HCT116 (cell line): ENCODE results near the gene LIN28A. TPM values are rescaled to one million over a fixed set of nuclear protein-coding genes. Genes with fewer than 3 reads are reported as not detected.
A peak's percentile ranks its signal among the peaks of the same experiment; 100 is the strongest.

Experiments
- ATAC-seq: fragments of 200-7000 bp; cut with Tn5 transposase; 2 replicates; pipeline ENCODE4 v1.9.1; 2020; ENCODE audit warnings: mild to moderate bottlenecking, moderate library complexity
- BruUV-seq: library from RNA; stranded (reverse); fragments of 400-500 nt; replicated peaks from 2 replicates; lab custom pipeline; 2021; lab: Mats Ljungman, UMichigan
- CTCF ChIA-PET: fragments of 300-600 bp; sonication (Branson Sonifier 250); formaldehyde crosslinking; loops from one replicate; lab custom pipeline; 2021; ENCODE audit warnings: antibody characterized with exemption; lab: Charles Lee
- POLR2A ChIA-PET: fragments of 300-600, 350-600 bp; sonication (Branson Sonifier 250); formaldehyde crosslinking; loops from one replicate; lab custom pipeline; 2021; ENCODE audit warnings: antibody characterized with exemption; lab: Charles Lee
- RAD21 ChIA-PET, 2 experiments: fragments of 300-600 bp; sonication (Branson Sonifier 250); formaldehyde crosslinking; loops; one replicate each; lab custom pipeline; 2023; ENCODE audit warnings: low total read pairs in 2 of 2; ENCODE audit not compliant: uncharacterized antibody in 2 of 2, unreplicated experiment in 2 of 2, low non-redundant PET in 1 of 2; lab: Charles Lee
- DNase-seq: peaks from one replicate; pipeline ENCODE4 v3.0.0-alpha.2; 2010; ENCODE audit warnings: low read depth, low spot score
- H2AFZ ChIP-seq: fragments of 200-600 bp; shearing (Covaris generic), sonication (generic); 2 replicates; pipeline ENCODE4 v1.6.1; 2017; ENCODE audit warnings: low read depth, mixed run types, mixed read lengths, antibody characterized with exemption, low read length; ENCODE audit not compliant: poor library complexity, severe bottlenecking
- H3K27ac ChIP-seq: 2 replicates; pipeline ENCODE4 v1.5.1; 2012; ENCODE audit warnings: low read depth, low read length
- H3K27me3 ChIP-seq: fragments of 200-600 bp; sonication (generic); 2 replicates; pipeline ENCODE4 v1.6.1; 2016; ENCODE audit warnings: mixed run types, low read length, mixed read lengths; ENCODE audit not compliant: insufficient read depth
- H3K36me3 ChIP-seq, 2 experiments: fragments of 200-500 bp in 1 of 2; fragments of 200-600 bp in 1 of 2; sonication (Bioruptor generic) in 1 of 2; sonication (generic) in 1 of 2; 2 replicates each; pipeline versions ENCODE4 v1.5.1 to v1.6.1; 2014 to 2016; ENCODE audit warnings: low read length in 2 of 2, inconsistent platforms in 1 of 2, mixed read lengths in 1 of 2, mixed run types in 1 of 2; ENCODE audit not compliant: insufficient read depth in 2 of 2, control insufficient read depth in 1 of 2
- H3K4me1 ChIP-seq, 2 experiments: fragments of 200-600 bp in 1 of 2; sonication (generic) in 1 of 2; 2 replicates each; pipeline versions ENCODE4 v1.5.1 to v1.6.1; 2012 to 2017; ENCODE audit warnings: low read length in 2 of 2, inconsistent platforms in 1 of 2, mild to moderate bottlenecking in 1 of 2, mixed read lengths in 1 of 2, mixed run types in 1 of 2, moderate library complexity in 1 of 2; ENCODE audit not compliant: insufficient read depth in 2 of 2, control insufficient read depth in 1 of 2
- H3K4me2 ChIP-seq: fragments of 200-600 bp; sonication (generic); 2 replicates; pipeline ENCODE4 v1.6.1; 2017; ENCODE audit warnings: mixed run types, low read length, mixed read lengths
- H3K4me3 ChIP-seq, 2 experiments: fragments of 200-600 bp in 1 of 2; sonication (generic) in 1 of 2; replicated peaks in 1 of 2; 2 replicates each; pipeline ENCODE4 v1.5.1; 2011 to 2016; ENCODE audit warnings: low read length in 2 of 2, control low read depth in 1 of 2, low read depth in 1 of 2, mild to moderate bottlenecking in 1 of 2, mixed read lengths in 1 of 2, mixed run types in 1 of 2
- H3K79me2 ChIP-seq: fragments of 200-600 bp; sonication (generic); 2 replicates; pipeline ENCODE4 v1.6.1; 2017; ENCODE audit warnings: mild to moderate bottlenecking, mixed run types, low read length, moderate library complexity, mixed read lengths; ENCODE audit not compliant: insufficient read depth
- H3K9ac ChIP-seq: fragments of 200-600 bp; sonication (generic); 2 replicates; pipeline ENCODE4 v1.6.1; 2016; ENCODE audit warnings: low read length, mixed read lengths
- H3K9me2 ChIP-seq: fragments of 200-600 bp; sonication (generic), shearing (Covaris generic); 2 replicates; pipeline ENCODE4 v1.6.1; 2017; ENCODE audit warnings: mixed run types, mild to moderate bottlenecking, moderate library complexity; ENCODE audit not compliant: insufficient read depth
- H3K9me3 ChIP-seq, 2 experiments: fragments of 200-500 bp in 1 of 2; fragments of 200-600 bp in 1 of 2; sonication (Bioruptor generic) in 1 of 2; sonication (generic) in 1 of 2; 2 replicates each; pipeline ENCODE4 v1.6.1; 2014 to 2017; ENCODE audit warnings: low read length in 2 of 2, mixed read lengths in 2 of 2, inconsistent platforms in 1 of 2, low read depth in 1 of 2, mild to moderate bottlenecking in 1 of 2, mixed run types in 1 of 2, moderate library complexity in 1 of 2; ENCODE audit not compliant: control insufficient read depth in 1 of 2, insufficient read depth in 1 of 2
- H4K20me1 ChIP-seq: fragments of 200-600 bp; sonication (generic), shearing (Covaris generic); 2 replicates; pipeline ENCODE4 v1.6.1; 2017; ENCODE audit warnings: mixed run types, mild to moderate bottlenecking, moderate library complexity; ENCODE audit not compliant: insufficient read depth
- CEBPB ChIP-seq: IDR thresholded peaks from 2 replicates; pipeline ENCODE4 v1.6.1; 2012; ENCODE audit warnings: low read depth
- CTCF ChIP-seq, 3 experiments: fragments of 200-600 bp in 1 of 3; sonication (generic) in 1 of 3; IDR thresholded peaks in 2 of 3; conservative IDR thresholded peaks in 1 of 3; 2 replicates each; pipeline ENCODE4 v1.5.1; 2012 to 2017; ENCODE audit warnings: low read depth in 2 of 3, low read length in 2 of 3, antibody characterized with exemption in 1 of 3, borderline replicate concordance in 1 of 3, control low read depth in 1 of 3, mild to moderate bottlenecking in 1 of 3, mixed read lengths in 1 of 3, mixed run types in 1 of 3, moderate library complexity in 1 of 3; ENCODE audit not compliant: insufficient read depth in 1 of 3
- EGR1 ChIP-seq: IDR thresholded peaks from 2 replicates; pipeline ENCODE4 v1.6.1; 2012; ENCODE audit warnings: low read depth
- EZH2phosphoT487 ChIP-seq: fragments of 200-600 bp; IDR thresholded peaks from 2 replicates; pipeline ENCODE4 v1.6.1; 2018; ENCODE audit warnings: antibody characterized with exemption, borderline replicate concordance
- FOSL1 ChIP-seq: IDR thresholded peaks from 2 replicates; pipeline ENCODE4 v1.6.1; 2012; ENCODE audit warnings: low read depth
- JUND ChIP-seq: IDR thresholded peaks from 2 replicates; pipeline ENCODE4 v1.6.1; 2012
- POLR2A ChIP-seq: IDR thresholded peaks from 2 replicates; pipeline ENCODE4 v1.7.0; 2011; ENCODE audit warnings: borderline replicate concordance; ENCODE audit not compliant: insufficient read depth, insufficient read length; ENCODE audit errors: extremely low read depth
- POLR2AphosphoS5 ChIP-seq: IDR thresholded peaks from 2 replicates; pipeline ENCODE4 v1.6.1; 2011; ENCODE audit warnings: mild to moderate bottlenecking, low read depth, low read length, moderate library complexity
- RAD21 ChIP-seq: IDR thresholded peaks from 2 replicates; pipeline ENCODE4 v1.6.1; 2012; ENCODE audit warnings: low read depth, mild to moderate bottlenecking
- REST ChIP-seq: IDR thresholded peaks from 2 replicates; pipeline ENCODE4 v1.6.1; 2012; ENCODE audit warnings: low read depth
- SP1 ChIP-seq: IDR thresholded peaks from 2 replicates; pipeline ENCODE4 v1.6.1; 2012; ENCODE audit warnings: low read depth
- SRF ChIP-seq: IDR thresholded peaks from 2 replicates; pipeline ENCODE4 v1.6.1; 2012; ENCODE audit warnings: low read depth
- TCF7L2 ChIP-seq: IDR thresholded peaks from 2 replicates; pipeline ENCODE4 v1.7.0; 2011; ENCODE audit warnings: borderline replicate concordance, inconsistent platforms; ENCODE audit not compliant: insufficient read depth, insufficient read length; ENCODE audit errors: extremely low read depth
- ZBTB33 ChIP-seq: IDR thresholded peaks from 2 replicates; pipeline ENCODE4 v1.6.1; 2011; ENCODE audit warnings: mild to moderate bottlenecking, low read length, moderate library complexity; ENCODE audit not compliant: insufficient replicate concordance; ENCODE audit errors: extremely low read depth
- intact Hi-C: fragments of 100-400 bp; cut with micrococcal nuclease; formaldehyde crosslinking; loops from 2 replicates; pipeline ENCODE4 v1.10.0; 2022
- total RNA-seq: library from RNA; stranded (reverse); gene quantifications from one replicate; pipeline ENCODE4 v1.2.1, GENCODE V29; 2021; ENCODE audit not compliant: unreplicated experiment

Gene LIN28A
- total RNA-seq, 1 experiment from 2014 or later, result 1.4 TPM

- Histone ChIP-seq H3K79me2 (no peaks in the 10 kb centered on the region), H3K9ac (no peak overlapping the region), H3K36me3 (no peaks in the 10 kb centered on the region), H3K4me1 (peaks cover 0 to 19% of the 10 kb centered on the region in 2 experiments; a peak in 2 of 4 replicates), H3K4me3 (no peak overlapping the region), H3K27ac (no peak overlapping the region), H3K27me3 (no peaks in the 10 kb centered on the region; the same call in 1 of the 2 replicates), H3K9me3 (no peaks in the 10 kb centered on the region), H3K4me2 (0 out of 2 replicates have a peak overlapping the region, but pooled peaks have one; percentile 19), H2AFZ (no peak overlapping the region), H3K9me2 (no peaks in the 10 kb centered on the region)
- DNase-seq (no peak), ATAC-seq (no peak)
- no TSS peak for BruUV-seq
- ChIA-PET RAD21 (no interaction called here), POLR2A (no interaction called here)
- intact Hi-C loops, result no loop called here
- TF ChIP-seq POLR2A (no peak), JUND (no peak), FOSL1 (no peak), ZBTB33 (no peak), SP1 (no peak), REST (no peak), CEBPB (no peak), EGR1 (no peak), CTCF (IDR thresholded peaks at IDR 0.05 in 2 of 3, conservative IDR thresholded peaks at IDR 0.05 in 1 of 3; ENCODE audit: borderline replicate concordance in 1 of 3, insufficient read depth in 1 of 3, low read depth in 2 of 3, low read length in 2 of 3) (no peak), SRF (no peak), POLR2AphosphoS5 (no peak), RAD21 (no peak), EZH2phosphoT487 (no peak), TCF7L2 (no peak)
- TF ChIP-seq, all 23 proteins: peak for 0
- CTCF ChIA-PET, result no interaction called here
- H4K20me1 ChIP-seq, result no peaks in the 10 kb centered on the region
These were observed 8.3 kb downstream of the LIN28A start for GRCh38 chr1:26418865-26419349.
